PC-3 (cell line): Measurements from ENCODE around the gene CTSZ. TPM values are rescaled to one million over a fixed set of nuclear protein-coding genes. Genes with fewer than 3 reads are reported as not detected.
A peak's percentile ranks its signal among the peaks of the same experiment; 100 is the strongest.

Experiments
- ATAC-seq: fragments of 200-7000 bp; cut with Tn5 transposase; 2 replicates; pipeline ENCODE4 v1.9.1; 2020; ENCODE audit warnings: mild to moderate bottlenecking, moderate library complexity
- BruUV-seq: library from RNA; stranded (reverse); fragments of 400-500 nt; replicated peaks from 2 replicates; lab custom pipeline; 2021; lab: Mats Ljungman, UMichigan
- CTCF ChIA-PET: fragments of 300-600 bp; sonication (Branson Sonifier 250); formaldehyde crosslinking; loops from one replicate; lab custom pipeline; 2022; ENCODE audit warnings: antibody characterized with exemption; lab: Charles Lee
- POLR2A ChIA-PET: fragments of 300-600 bp; sonication (Branson Sonifier 250); formaldehyde crosslinking; loops from one replicate; lab custom pipeline; 2022; ENCODE audit warnings: antibody characterized with exemption; ENCODE audit not compliant: unreplicated experiment; lab: Charles Lee
- DNase-seq: peaks from one replicate; pipeline ENCODE4 v3.0.0-alpha.2; 2015
- H2AFZ ChIP-seq: fragments of 300-600 bp; sonication (generic); 2 replicates; pipeline ENCODE4 v1.6.0; 2016; ENCODE audit warnings: antibody characterized with exemption, low read length
- H3F3A ChIP-seq: fragments of 300-600 bp; sonication (generic); one replicate; pipeline ENCODE4 v1.6.0; 2017; ENCODE audit warnings: antibody characterized with exemption, low read length, control low read depth, mild to moderate bottlenecking; ENCODE audit not compliant: unreplicated experiment
- H3K27ac ChIP-seq: fragments of 300-600 bp; sonication (generic); 2 replicates; pipeline ENCODE4 v1.5.1; 2016; ENCODE audit warnings: mild to moderate bottlenecking, low read length
- H3K27me3 ChIP-seq: fragments of 300-600 bp; sonication (generic); 2 replicates; pipeline ENCODE4 v1.6.1; 2016; ENCODE audit warnings: low read length, mixed read lengths
- H3K36me3 ChIP-seq: fragments of 300-600 bp; sonication (generic); 2 replicates; pipeline ENCODE4 v1.6.1; 2016; ENCODE audit warnings: low read depth, mixed run types, low read length, mixed read lengths
- H3K4me1 ChIP-seq: fragments of 300-600 bp; sonication (generic); 2 replicates; pipeline ENCODE4 v1.5.1; 2016; ENCODE audit warnings: low read length; ENCODE audit not compliant: insufficient read depth
- H3K4me2 ChIP-seq: fragments of 300-600 bp; sonication (generic); 2 replicates; pipeline ENCODE4 v1.6.0; 2016; ENCODE audit warnings: low read length
- H3K4me3 ChIP-seq: fragments of 300-600 bp; sonication (generic); 2 replicates; pipeline ENCODE4 v1.5.1; 2016; ENCODE audit warnings: mild to moderate bottlenecking, low read length, mixed read lengths
- H3K79me2 ChIP-seq: fragments of 300-600 bp; sonication (generic); 2 replicates; pipeline ENCODE4 v1.6.1; 2017; ENCODE audit warnings: low read length, mixed read lengths
- H3K9ac ChIP-seq: fragments of 300-600 bp; sonication (generic); 2 replicates; pipeline ENCODE4 v1.6.0; 2016; ENCODE audit warnings: mild to moderate bottlenecking, low read length
- H3K9me2 ChIP-seq: fragments of 300-600 bp; sonication (generic); replicated peaks from 2 replicates; pipeline ENCODE4 v1.6.1; 2016; ENCODE audit warnings: mixed run types, low read length, mixed read lengths
- H3K9me3 ChIP-seq: fragments of 300-600 bp; sonication (generic); 2 replicates; pipeline ENCODE4 v1.6.1; 2016; ENCODE audit warnings: low read length, mixed read lengths
- H4K20me1 ChIP-seq: fragments of 300-600 bp; sonication (generic); 2 replicates; pipeline ENCODE4 v1.6.1; 2016; ENCODE audit warnings: low read length, mixed read lengths
- EZH2 ChIP-seq: fragments of 300-600 bp; sonication (generic); IDR thresholded peaks from one replicate; pipeline ENCODE4 v1.6.1; 2017; ENCODE audit warnings: antibody characterized with exemption, mild to moderate bottlenecking, low read length; ENCODE audit not compliant: unreplicated experiment
- EZH2phosphoT487 ChIP-seq: fragments of 300-600 bp; sonication (generic); IDR thresholded peaks from 2 replicates; pipeline ENCODE4 v1.6.1; 2018; ENCODE audit warnings: mild to moderate bottlenecking, antibody characterized with exemption, low read length, borderline replicate concordance
- intact Hi-C: fragments of 100-400 bp; cut with micrococcal nuclease; formaldehyde crosslinking; loops from 2 replicates; pipeline ENCODE4 v1.9.0; 2023
- total RNA-seq: library from RNA; depleted of rRNA; stranded (reverse); fragments of >200 nt; gene quantifications from 2 replicates; pipeline ENCODE4 v1.2.3, GENCODE V29; 2014
- TF ChIP-seq, protein P1 (sequence below): fragments of 300-600 bp; sonication (generic); conservative IDR thresholded peaks from 2 replicates; pipeline ENCODE4 v1.5.1; 2017; ENCODE audit warnings: antibody characterized with exemption, low read depth, mild to moderate bottlenecking, low read length

CTSZ gene
- total RNA-seq, 1 experiment from 2014 or later: 191 TPM

DNA sequence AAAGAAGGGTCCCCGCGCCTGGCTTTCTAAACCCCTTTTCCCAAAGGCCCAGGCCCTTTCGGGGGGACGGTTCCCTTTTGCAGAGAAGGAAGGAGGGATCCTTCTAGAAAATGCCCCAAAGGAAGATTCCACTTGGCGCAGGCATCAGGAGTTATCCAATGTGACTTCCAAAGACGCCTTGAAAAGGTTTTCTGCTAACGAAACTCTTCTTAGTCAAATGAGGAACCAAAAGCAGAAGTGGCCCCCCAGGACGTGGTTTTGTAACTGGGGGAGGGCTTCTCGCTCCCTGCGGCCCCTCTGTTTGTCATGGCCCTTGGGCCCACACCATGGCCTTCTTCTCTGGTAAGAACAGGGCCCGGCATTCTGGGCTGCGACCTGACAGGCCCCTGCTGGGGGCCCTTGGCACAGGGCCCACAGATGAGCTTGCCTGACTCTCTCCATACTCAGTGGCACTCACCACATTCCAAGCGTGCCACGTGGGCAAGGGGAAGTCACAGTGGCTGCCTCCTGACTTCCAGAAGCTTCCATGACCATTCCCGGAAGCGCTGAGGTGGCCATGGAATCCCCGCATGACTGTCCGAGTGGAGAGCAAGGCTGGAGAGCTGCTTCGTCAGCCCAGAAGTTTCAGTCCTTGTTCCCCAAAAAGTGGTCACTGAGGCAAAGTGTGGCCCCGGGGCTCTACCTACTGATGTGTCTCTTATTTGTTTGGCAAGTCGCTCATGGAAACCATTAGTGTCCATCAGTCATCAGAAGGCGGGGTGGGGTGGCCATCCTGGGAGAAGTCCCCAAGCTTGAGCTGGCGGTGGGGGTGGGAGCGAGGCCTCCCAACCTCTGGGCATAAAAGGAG lies 834 bp upstream of the CTSZ start:
- no peak overlapping the region for H3K27ac ChIP-seq
- H3K36me3 ChIP-seq: no peaks in the 10 kb centered on the region
- peaks cover 30% of the 10 kb centered on the region for H3K79me2 ChIP-seq
- DNase-seq (no peak), ATAC-seq (no peak)
- peak overlapping the region; percentile 90; the same call in 1 of the 2 replicates for H2AFZ ChIP-seq
- BruUV-seq: TSS peak; percentile 26
- H3K27me3 ChIP-seq: no peaks in the 10 kb centered on the region
- no peaks in the 10 kb centered on the region for H4K20me1 ChIP-seq
- no peaks in the 10 kb centered on the region for H3K9me3 ChIP-seq
- H3K4me2 ChIP-seq: peak overlapping the region; percentile 99
- H3K4me1 ChIP-seq: peaks cover 40% of the 10 kb centered on the region
- ChIA-PET POLR2A (no interaction called here), CTCF (no interaction called here)
- H3K9ac ChIP-seq: peak overlapping the region; percentile 88; the same call in 1 of the 2 replicates
- TF ChIP-seq, protein P1, sequence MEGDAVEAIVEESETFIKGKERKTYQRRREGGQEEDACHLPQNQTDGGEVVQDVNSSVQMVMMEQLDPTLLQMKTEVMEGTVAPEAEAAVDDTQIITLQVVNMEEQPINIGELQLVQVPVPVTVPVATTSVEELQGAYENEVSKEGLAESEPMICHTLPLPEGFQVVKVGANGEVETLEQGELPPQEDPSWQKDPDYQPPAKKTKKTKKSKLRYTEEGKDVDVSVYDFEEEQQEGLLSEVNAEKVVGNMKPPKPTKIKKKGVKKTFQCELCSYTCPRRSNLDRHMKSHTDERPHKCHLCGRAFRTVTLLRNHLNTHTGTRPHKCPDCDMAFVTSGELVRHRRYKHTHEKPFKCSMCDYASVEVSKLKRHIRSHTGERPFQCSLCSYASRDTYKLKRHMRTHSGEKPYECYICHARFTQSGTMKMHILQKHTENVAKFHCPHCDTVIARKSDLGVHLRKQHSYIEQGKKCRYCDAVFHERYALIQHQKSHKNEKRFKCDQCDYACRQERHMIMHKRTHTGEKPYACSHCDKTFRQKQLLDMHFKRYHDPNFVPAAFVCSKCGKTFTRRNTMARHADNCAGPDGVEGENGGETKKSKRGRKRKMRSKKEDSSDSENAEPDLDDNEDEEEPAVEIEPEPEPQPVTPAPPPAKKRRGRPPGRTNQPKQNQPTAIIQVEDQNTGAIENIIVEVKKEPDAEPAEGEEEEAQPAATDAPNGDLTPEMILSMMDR: no peak
- no peak for TF ChIP-seq EZH2
- TF ChIP-seq EZH2phosphoT487: no peak
- H3F3A ChIP-seq: no peaks in the 10 kb centered on the region
- intact Hi-C loops: no loop called here
- H3K9me2 ChIP-seq: no peaks in the 10 kb centered on the region
- peak overlapping the region; percentile 96 for H3K4me3 ChIP-seq

DNA sequence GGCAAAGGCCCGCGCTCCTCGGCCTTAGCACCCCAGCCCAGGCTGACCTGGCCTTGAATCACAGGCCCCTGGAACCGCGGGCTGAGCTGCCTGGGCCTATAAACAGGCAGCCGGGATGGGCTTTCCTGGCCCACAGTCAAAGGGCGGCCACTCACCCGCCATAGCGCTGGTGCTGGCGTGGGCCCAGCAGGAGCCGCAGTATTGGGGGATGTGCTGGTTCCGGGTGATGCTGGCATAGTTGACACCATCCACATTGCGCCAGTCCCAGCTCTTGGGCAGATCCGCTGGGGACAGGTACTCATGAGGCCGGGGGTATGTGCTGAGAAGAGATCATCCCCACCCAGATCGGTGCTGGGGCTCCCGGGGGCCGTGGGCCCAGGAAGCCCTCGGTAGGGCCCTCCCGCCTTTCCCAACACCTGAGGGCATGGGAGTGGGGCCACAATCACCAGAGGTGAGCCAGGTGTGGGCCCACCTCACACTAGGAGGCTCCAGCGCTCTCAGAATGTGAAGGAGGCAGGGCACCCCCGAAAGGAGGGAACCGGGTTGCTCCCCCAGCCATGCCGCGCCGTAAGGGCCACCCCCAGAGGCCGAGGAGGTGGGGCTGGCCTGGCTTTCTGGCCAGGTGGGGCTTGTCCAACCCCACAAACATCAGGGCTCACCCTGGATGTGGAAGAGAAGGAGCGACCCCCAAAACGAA lies 739 bp downstream of the CTSZ start:
- H3K4me3 ChIP-seq: peak overlapping the region; percentile 96
- peak overlapping the region; percentile 99 for H3K4me2 ChIP-seq
- no peak for TF ChIP-seq EZH2
- TF ChIP-seq, protein P1: no peak
- no peak for TF ChIP-seq EZH2phosphoT487
- BruUV-seq: TSS peak; percentile 61
- ChIA-PET CTCF (no interaction called here), POLR2A (no interaction called here)
- DNase-seq: peak; percentile 40
- peak overlapping the region; percentile 90 for H2AFZ ChIP-seq
- H3K36me3 ChIP-seq: no peaks in the 10 kb centered on the region; the same call in 1 of the 2 replicates
- intact Hi-C loops: no loop called here
- H3K27ac ChIP-seq: no peak overlapping the region
- peaks cover 30% of the 10 kb centered on the region for H3K79me2 ChIP-seq
- peak; percentile 33 for ATAC-seq
- no peaks in the 10 kb centered on the region for H3K9me3 ChIP-seq
- H3K9ac ChIP-seq: peak overlapping the region; percentile 88
- H3K4me1 ChIP-seq: peaks cover 35% of the 10 kb centered on the region
- no peaks in the 10 kb centered on the region for H3K27me3 ChIP-seq
- no peaks in the 10 kb centered on the region for H3F3A ChIP-seq
- no peaks in the 10 kb centered on the region for H4K20me1 ChIP-seq
- H3K9me2 ChIP-seq: no peaks in the 10 kb centered on the region
